Activated T-cell treated with anti-CD3 and anti-CD28 coated beads for 4 hours (primary cell): ENCODE measurements around the gene TIPRL.
"Not testable (repeated sequence)": the region's sequence is repeated elsewhere in the genome, so short reads cannot be mapped to it uniquely, and the experiment has no call there.

Source experiments
- DNase-seq: peaks from one replicate; pipeline ENCODE4 v3.0.0-alpha.2; 2020

Gene TIPRL

GRCh38 chr1:168178638-168179437 is at the start of gene TIPRL:
TSS of gene TIPRL (plus strand) at chr1:168178962. CDS start at chr1:168179078, 116 bp downstream.
- peak; percentile 91 for DNase-seq

GRCh38 chr1:168129933-168130332 is 48.8 kb upstream of the TIPRL start:
- no peak for DNase-seq

- no peak for DNase-seq
These were observed 44.6 kb upstream of the TIPRL start for GRCh38 chr1:168134132-168134531.

GRCh38 chr1:168134642-168135041 is 44.1 kb upstream of the TIPRL start:
- no peak for DNase-seq

GRCh38 chr1:168135116-168135920 is 43.4 kb upstream of the TIPRL start:
- DNase-seq, result no peak

GRCh38 chr1:168135921-168136708 is 42.6 kb upstream of the TIPRL start:
- DNase-seq, result no peak

GRCh38 chr1:168136709-168137514 is 41.9 kb upstream of the TIPRL start, which contains the start of gene GPR161:
TSS of gene GPR161 (minus strand) at chr1:168136930. CDS start at chr1:168104850, 32,080 bp downstream.
- no peak for DNase-seq

GRCh38 chr1:168137515-168137821 is 41.3 kb upstream of the TIPRL start:
- DNase-seq, result no peak

GRCh38 chr1:168138134-168138533 is 40.6 kb upstream of the TIPRL start:
- no peak for DNase-seq

GRCh38 chr1:168139070-168139469 is 39.7 kb upstream of the TIPRL start:
- no peak for DNase-seq

- no peak for DNase-seq
These were observed 36.8 kb upstream of the TIPRL start for GRCh38 chr1:168141871-168142385.

GRCh38 chr1:168145184-168146159 is 33.3 kb upstream of the TIPRL start:
- DNase-seq, result peak; percentile 81

- DNase-seq, result no peak
These were observed 32.6 kb upstream of the TIPRL start for GRCh38 chr1:168146160-168146539.

- no peak for DNase-seq
These were observed 32.1 kb upstream of the TIPRL start for GRCh38 chr1:168146626-168147025.

- DNase-seq, result no peak
These were observed 29.8 kb upstream of the TIPRL start for GRCh38 chr1:168148916-168149315.

GRCh38 chr1:168150283-168150682 is 28.5 kb upstream of the TIPRL start:
- no peak for DNase-seq

GRCh38 chr1:168151935-168152334 is 26.8 kb upstream of the TIPRL start:
- DNase-seq, result no peak

GRCh38 chr1:168154707-168155106 is 24.1 kb upstream of the TIPRL start:
- DNase-seq, result not testable (repeated sequence)

- no peak for DNase-seq
These were observed 22.9 kb upstream of the TIPRL start for GRCh38 chr1:168155910-168156309.

- DNase-seq, result no peak
These were observed 21.1 kb upstream of the TIPRL start for GRCh38 chr1:168157638-168158037.

GRCh38 chr1:168159251-168159650 is 19.5 kb upstream of the TIPRL start:
- no peak for DNase-seq
